Measurements from ENCODE around the gene ALK. TPM values are rescaled to one million over a fixed set of nuclear protein-coding genes. Genes with fewer than 3 reads are reported as not detected.

The ALK gene
- total RNA-seq, 2 donors from 2014 or later, result under 0.01 to 0.26 TPM

DNA sequence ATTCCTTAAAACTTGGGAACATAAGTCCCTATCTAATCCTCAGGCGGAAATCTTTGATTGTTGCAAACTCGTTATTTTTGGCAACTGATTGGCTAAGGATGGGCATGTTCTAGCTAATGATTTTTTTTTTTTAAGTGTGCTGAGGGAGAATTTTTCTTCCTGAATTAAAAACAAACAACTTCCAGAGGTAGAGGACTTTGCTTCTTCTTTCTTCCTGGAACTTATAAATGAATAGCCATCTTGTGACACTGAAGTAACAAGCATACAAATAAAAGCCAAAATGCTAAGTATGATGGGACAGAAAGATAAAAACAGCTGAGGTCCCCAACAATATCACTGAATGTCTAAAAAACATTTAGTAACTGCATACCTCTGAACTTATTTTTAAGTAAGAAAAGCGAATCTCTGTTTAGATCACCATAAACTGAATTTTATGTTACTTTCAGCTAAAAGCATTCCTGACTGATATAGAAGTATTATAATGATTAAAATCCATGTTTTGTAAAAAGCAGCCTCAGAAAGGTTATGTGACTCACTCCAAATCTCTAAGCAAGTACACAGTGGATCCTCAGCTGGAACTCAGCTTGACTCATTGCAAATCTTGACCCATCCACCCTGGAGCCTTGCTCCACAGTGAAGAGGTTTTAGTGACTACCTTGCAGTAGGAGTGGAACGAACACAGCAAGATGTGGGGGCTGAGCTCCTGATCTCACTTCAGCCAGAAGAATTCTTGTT lies 461.8 kb downstream of the ALK start:
- Histone ChIP-seq H3K36me3 (replicated peaks in 1 of 2; ENCODE audit: insufficient read depth in 1 of 2, low read depth in 2 of 2) (no peaks in the 10 kb centered on the region), H3K27me3 (no peaks in the 10 kb centered on the region), H3K9me3 (no peaks in the 10 kb centered on the region), H3K4me3 (no peak overlapping the region), H3K4me1 (no peaks in the 10 kb centered on the region), H3K27ac (no peak overlapping the region)
- intact Hi-C loops (cut with DNase I), result no loop called here
- DNase-seq (no peak), ATAC-seq (no peak)
- TF ChIP-seq, protein P1, sequence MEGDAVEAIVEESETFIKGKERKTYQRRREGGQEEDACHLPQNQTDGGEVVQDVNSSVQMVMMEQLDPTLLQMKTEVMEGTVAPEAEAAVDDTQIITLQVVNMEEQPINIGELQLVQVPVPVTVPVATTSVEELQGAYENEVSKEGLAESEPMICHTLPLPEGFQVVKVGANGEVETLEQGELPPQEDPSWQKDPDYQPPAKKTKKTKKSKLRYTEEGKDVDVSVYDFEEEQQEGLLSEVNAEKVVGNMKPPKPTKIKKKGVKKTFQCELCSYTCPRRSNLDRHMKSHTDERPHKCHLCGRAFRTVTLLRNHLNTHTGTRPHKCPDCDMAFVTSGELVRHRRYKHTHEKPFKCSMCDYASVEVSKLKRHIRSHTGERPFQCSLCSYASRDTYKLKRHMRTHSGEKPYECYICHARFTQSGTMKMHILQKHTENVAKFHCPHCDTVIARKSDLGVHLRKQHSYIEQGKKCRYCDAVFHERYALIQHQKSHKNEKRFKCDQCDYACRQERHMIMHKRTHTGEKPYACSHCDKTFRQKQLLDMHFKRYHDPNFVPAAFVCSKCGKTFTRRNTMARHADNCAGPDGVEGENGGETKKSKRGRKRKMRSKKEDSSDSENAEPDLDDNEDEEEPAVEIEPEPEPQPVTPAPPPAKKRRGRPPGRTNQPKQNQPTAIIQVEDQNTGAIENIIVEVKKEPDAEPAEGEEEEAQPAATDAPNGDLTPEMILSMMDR (IDR thresholded peaks at IDR 0.05), result no peak
- TF ChIP-seq POLR2A (IDR thresholded peaks at IDR 0.05), result no peak
- 82 to 86% methylated on average over 4 of the region's 4 CpGs for WGBS, 2 donors

DNA sequence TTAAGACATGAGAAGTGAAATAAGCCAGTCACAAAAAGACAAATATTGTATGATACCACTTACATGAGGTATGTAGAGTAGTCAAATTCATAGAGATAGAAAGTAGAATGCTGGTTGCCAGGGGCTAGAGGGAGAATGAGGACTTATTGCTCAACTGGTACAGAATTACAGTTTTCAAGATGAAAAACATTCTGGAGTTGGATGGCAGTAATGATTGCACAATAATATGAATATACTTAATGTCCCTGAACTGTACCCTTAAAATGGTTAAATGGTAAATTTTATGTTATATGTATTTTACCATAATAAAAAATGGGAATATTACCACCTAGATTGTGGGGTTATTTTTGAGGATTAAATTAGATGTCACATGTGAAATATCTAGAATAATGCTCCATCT lies 465.0 kb downstream of the ALK start:
- TF ChIP-seq, protein P1 (IDR thresholded peaks at IDR 0.05), result no peak
- no peak for TF ChIP-seq POLR2A (IDR thresholded peaks at IDR 0.05)
- Histone ChIP-seq H3K36me3 (replicated peaks in 1 of 2; ENCODE audit: insufficient read depth in 1 of 2, low read depth in 2 of 2) (no peaks in the 10 kb centered on the region), H3K27me3 (no peaks in the 10 kb centered on the region), H3K9me3 (no peaks in the 10 kb centered on the region), H3K27ac (no peak overlapping the region), H3K4me3 (no peak overlapping the region), H3K4me1 (no peaks in the 10 kb centered on the region)
- intact Hi-C loops (cut with DNase I), result no loop called here
- ATAC-seq (no peak), DNase-seq (no peak)

DNA sequence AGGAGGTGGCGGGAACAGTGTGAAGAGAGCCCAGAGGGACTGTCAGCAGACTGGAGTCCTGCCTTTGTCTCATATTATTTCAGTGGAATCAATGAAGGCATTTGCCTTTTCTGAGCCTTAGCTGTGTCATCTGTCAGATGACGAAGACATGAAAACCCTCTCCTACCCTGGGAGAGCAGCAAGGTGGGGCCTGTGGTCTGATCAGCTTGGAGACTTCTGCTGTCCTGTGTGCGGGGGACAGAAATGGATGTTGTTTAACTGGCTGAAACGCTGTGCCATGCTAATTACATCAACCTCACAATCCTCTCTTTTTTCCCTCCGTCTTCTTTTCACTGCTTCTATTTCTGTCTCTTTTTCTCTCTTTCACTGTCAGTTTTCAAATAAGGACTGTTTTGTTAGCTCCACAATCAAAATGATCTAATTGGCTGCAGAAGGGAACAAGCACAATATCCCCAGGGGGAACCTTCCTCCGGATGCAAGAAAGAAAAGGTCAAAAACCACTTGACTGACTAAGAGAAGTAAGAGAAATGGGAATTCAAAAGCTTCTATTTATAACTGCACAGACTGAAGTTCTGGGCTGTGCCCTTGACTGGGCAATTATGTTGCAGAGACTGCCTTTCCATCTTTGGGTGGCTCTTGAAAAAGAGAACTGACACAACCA lies 466.1 kb downstream of the ALK start:
- intact Hi-C loops (cut with DNase I), result no loop called here
- no peak overlapping the region for H3K27ac ChIP-seq
- H3K36me3 ChIP-seq (replicated peaks in 1 of 2; ENCODE audit: insufficient read depth in 1 of 2, low read depth in 2 of 2), result no peaks in the 10 kb centered on the region
- H3K4me1 ChIP-seq, result no peaks in the 10 kb centered on the region
- TF ChIP-seq POLR2A (IDR thresholded peaks at IDR 0.05), result no peak
- TF ChIP-seq, protein P1 (IDR thresholded peaks at IDR 0.05), result no peak
- H3K9me3 ChIP-seq, result no peaks in the 10 kb centered on the region
- 76 to 77% methylated on average over 6 of the region's 6 CpGs for WGBS, 2 donors
- no peak for DNase-seq
- H3K27me3 ChIP-seq, result no peaks in the 10 kb centered on the region
- H3K4me3 ChIP-seq, result no peak overlapping the region
- ATAC-seq, result no peak

DNA sequence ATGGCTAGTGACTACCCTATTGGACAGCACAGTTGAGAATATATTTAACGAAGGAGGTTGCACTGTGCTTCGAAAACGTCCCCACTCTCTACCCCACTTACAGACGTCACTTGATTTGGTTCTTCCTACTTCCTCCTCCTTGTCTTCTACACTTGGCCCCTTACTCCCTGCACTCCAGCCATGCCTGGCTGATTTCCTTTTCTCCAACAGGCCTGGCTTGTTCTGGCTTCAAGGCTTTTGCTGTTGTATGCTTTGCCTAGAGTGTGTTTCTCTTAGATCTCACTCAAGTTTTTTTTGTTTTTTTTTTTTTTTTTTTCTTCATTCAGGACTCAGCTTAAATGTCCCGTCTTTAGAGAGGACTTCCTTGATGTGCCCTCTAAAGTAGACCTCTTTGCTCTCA lies 469.4 kb downstream of the ALK start:
- no peak overlapping the region for H3K27ac ChIP-seq
- 79 to 87% methylated on average over 5 of the region's 5 CpGs for WGBS, 2 donors
- H3K36me3 ChIP-seq (replicated peaks in 1 of 2; ENCODE audit: insufficient read depth in 1 of 2, low read depth in 2 of 2), result no peaks in the 10 kb centered on the region
- ATAC-seq, result no peak
- no peaks in the 10 kb centered on the region for H3K9me3 ChIP-seq
- intact Hi-C loops (cut with DNase I), result no loop called here
- H3K27me3 ChIP-seq, result no peaks in the 10 kb centered on the region
- no peak for DNase-seq
- TF ChIP-seq POLR2A (IDR thresholded peaks at IDR 0.05), result no peak
- TF ChIP-seq, protein P1 (IDR thresholded peaks at IDR 0.05), result no peak
- no peak overlapping the region for H3K4me3 ChIP-seq
- no peaks in the 10 kb centered on the region for H3K4me1 ChIP-seq
